GM23338 (cell line): Measurements from ENCODE around the gene NDRG2. TPM values are rescaled to one million over a fixed set of nuclear protein-coding genes. Genes with fewer than 3 reads are reported as not detected.

Source experiments
- ATAC-seq: fragments of 200-7000 bp; cut with Tn5 transposase; 3 replicates; pipeline ENCODE4 v1.9.1; 2020
- DNase-seq: peaks from one replicate; pipeline ENCODE4 v3.0.0-alpha.2; 2015; ENCODE audit warnings: low spot score
- H2AFZ ChIP-seq: fragments of 200-600 bp; sonication (generic); 2 replicates; pipeline ENCODE4 v1.8.0; 2016; ENCODE audit warnings: antibody characterized with exemption, mild to moderate bottlenecking, moderate library complexity
- H3F3A ChIP-seq: fragments of 200-600 bp; sonication (generic); replicated peaks from 2 replicates; pipeline ENCODE4 v1.8.0; 2017; ENCODE audit warnings: antibody characterized with exemption, mixed run types, low read depth
- H3K27ac ChIP-seq: fragments of 200-600 bp; sonication (generic); 2 replicates; pipeline ENCODE4 v1.6.1; 2016; ENCODE audit warnings: low read depth
- H3K27me3 ChIP-seq: fragments of 200-600 bp; sonication (generic); 2 replicates; pipeline ENCODE4 v1.8.0; 2016; ENCODE audit warnings: mild to moderate bottlenecking, mixed run types, moderate library complexity; ENCODE audit not compliant: insufficient read depth
- H3K36me3 ChIP-seq: fragments of 200-600 bp; sonication (generic); 2 replicates; pipeline ENCODE4 v1.8.0; 2016; ENCODE audit warnings: mild to moderate bottlenecking; ENCODE audit not compliant: insufficient read depth
- H3K4me1 ChIP-seq: fragments of 200-600 bp; sonication (generic); 2 replicates; pipeline ENCODE4 v1.8.0; 2016; ENCODE audit warnings: mild to moderate bottlenecking, moderate library complexity; ENCODE audit not compliant: insufficient read depth
- H3K4me2 ChIP-seq: fragments of 200-600 bp; sonication (generic); 2 replicates; pipeline ENCODE4 v1.7.1; 2017; ENCODE audit warnings: mixed run types
- H3K4me3 ChIP-seq: fragments of 200-600 bp; sonication (generic); 2 replicates; pipeline ENCODE4 v1.6.1; 2016; ENCODE audit warnings: mixed run types
- H3K79me2 ChIP-seq: fragments of 200-600 bp; sonication (generic); replicated peaks from 2 replicates; pipeline ENCODE4 v1.8.0; 2017; ENCODE audit warnings: mild to moderate bottlenecking; ENCODE audit not compliant: insufficient read depth
- H3K9me2 ChIP-seq: fragments of 200-600 bp; sonication (generic); 2 replicates; pipeline ENCODE4 v1.8.0; 2017; ENCODE audit not compliant: insufficient read depth
- H4K20me1 ChIP-seq: fragments of 200-600 bp; sonication (generic); replicated peaks from 2 replicates; pipeline ENCODE4 v1.8.0; 2017; ENCODE audit warnings: mild to moderate bottlenecking; ENCODE audit not compliant: insufficient read depth
- H3K27ac Mint-ChIP-seq: 2 replicates; pipeline ENCODE4 v1.8.0; 2020; ENCODE audit warnings: inconsistent platforms, mild to moderate bottlenecking, moderate library complexity, mixed read lengths
- H3K27me3 Mint-ChIP-seq: 3 replicates; pipeline ENCODE4 v1.8.0; 2022; ENCODE audit warnings: low read depth, mild to moderate bottlenecking, moderate library complexity, mixed read lengths, inconsistent platforms; ENCODE audit not compliant: insufficient read depth, poor library complexity
- H3K36me3 Mint-ChIP-seq: 3 replicates; pipeline ENCODE4 v1.8.0; 2021; ENCODE audit warnings: low read depth, mild to moderate bottlenecking, inconsistent platforms, moderate library complexity, mixed read lengths
- H3K4me1 Mint-ChIP-seq: 3 replicates; pipeline ENCODE4 v1.8.0; 2020; ENCODE audit warnings: mild to moderate bottlenecking, inconsistent platforms, mixed read lengths
- H3K4me3 Mint-ChIP-seq: 3 replicates; pipeline ENCODE4 v1.8.0; 2021; ENCODE audit warnings: moderate library complexity, mild to moderate bottlenecking, inconsistent platforms, mixed read lengths
- H3K9me3 Mint-ChIP-seq: 3 replicates; pipeline ENCODE4 v1.8.0; 2020; ENCODE audit warnings: moderate library complexity, mild to moderate bottlenecking, inconsistent platforms, mixed read lengths
- CREB1 ChIP-seq: fragments of 250-450 bp; sonication (Bioruptor Pico); IDR thresholded peaks from 2 replicates; pipeline ENCODE4 v1.5.0; 2020; ENCODE audit warnings: low read depth, mild to moderate bottlenecking, moderate library complexity
- CTCF ChIP-seq, 2 experiments: fragments of 200-600 bp in 1 of 2; sonication (generic) in 1 of 2; conservative IDR thresholded peaks; 2 replicates each; pipeline versions ENCODE4 v1.5.1 to v1.6.1; 2016 to 2017; ENCODE audit warnings: antibody characterized with exemption in 2 of 2, low read depth in 2 of 2, mild to moderate bottlenecking in 2 of 2, moderate library complexity in 1 of 2
- ETS1 ChIP-seq: IDR thresholded peaks from 2 replicates; pipeline ENCODE4 v1.6.1; 2016; ENCODE audit warnings: antibody characterized with exemption
- EZH2 ChIP-seq: fragments of 200-600 bp; sonication (generic); IDR thresholded peaks from one replicate; pipeline ENCODE4 v1.8.0; 2017; ENCODE audit warnings: antibody characterized with exemption, mild to moderate bottlenecking, low read depth; ENCODE audit not compliant: unreplicated experiment
- EZH2phosphoT487 ChIP-seq: fragments of 200-600 bp; sonication (generic); IDR thresholded peaks from one replicate; pipeline ENCODE4 v1.8.1; 2018; ENCODE audit warnings: antibody characterized with exemption; ENCODE audit not compliant: unreplicated experiment
- JUNB ChIP-seq: IDR thresholded peaks from one replicate; pipeline ENCODE4 v1.6.1; 2016; ENCODE audit warnings: antibody characterized with exemption; ENCODE audit not compliant: unreplicated experiment
- NANOG ChIP-seq: IDR thresholded peaks from 2 replicates; pipeline ENCODE4 v1.6.1; 2016; ENCODE audit warnings: antibody characterized with exemption, borderline replicate concordance
- POLR2AphosphoS5 ChIP-seq: IDR thresholded peaks from 2 replicates; pipeline ENCODE4 v1.6.1; 2016; ENCODE audit warnings: antibody characterized with exemption, low read depth
- REST ChIP-seq: IDR thresholded peaks from one replicate; pipeline ENCODE4 v1.6.1; 2018; ENCODE audit warnings: antibody characterized with exemption; ENCODE audit not compliant: unreplicated experiment
- STAT1 ChIP-seq: IDR thresholded peaks from one replicate; pipeline ENCODE4 v1.6.1; 2016; ENCODE audit warnings: antibody characterized with exemption; ENCODE audit not compliant: unreplicated experiment
- ZNF114 ChIP-seq: fragments of 250-450 bp; sonication (Bioruptor Pico); IDR thresholded peaks from 2 replicates; pipeline ENCODE4 v1.5.0; 2020; ENCODE audit warnings: mild to moderate bottlenecking, moderate library complexity
- ZNF331 ChIP-seq: fragments of 250-450 bp; sonication (Bioruptor Pico); IDR thresholded peaks from 2 replicates; pipeline ENCODE4 v1.5.0; 2020; ENCODE audit warnings: low read depth, mild to moderate bottlenecking, moderate library complexity
- ZNF462 ChIP-seq: fragments of 250-450 bp; sonication (Bioruptor Pico); IDR thresholded peaks from 2 replicates; pipeline ENCODE4 v1.5.0; 2020; ENCODE audit warnings: mild to moderate bottlenecking, moderate library complexity
- polyA plus RNA-seq: library from polyadenylated mRNA; unstranded; fragments of >200 nt; fragmentation: Nextera tagmentation; extraction: Ambion mirVana; gene quantifications from 2 replicates; pipeline ENCODE4 v1.2.1, GENCODE V29; 2016
- total RNA-seq: library from RNA; depleted of rRNA; stranded (reverse); fragments of >200 nt; shearing (Covaris generic); gene quantifications from 2 replicates; pipeline ENCODE4 v1.2.3, GENCODE V29; 2014

The NDRG2 gene
- total and polyA plus RNA-seq, 2 experiments from 2014 or later: 8.8 to 20.6 TPM

GRCh38 chr14:21001218-21001617, 23.6 kb downstream of the NDRG2 start:
- H3K36me3 ChIP-seq: peaks cover 4% of the 10 kb centered on the region
- Mint-ChIP-seq H3K27ac (no peak overlapping the region), H3K27me3 (peaks cover 2% of the 10 kb centered on the region), H3K4me3 (no peak overlapping the region), H3K4me1 (peaks cover 23% of the 10 kb centered on the region), H3K36me3 (peaks cover 4% of the 10 kb centered on the region), H3K9me3 (no peaks in the 10 kb centered on the region)
- no peak overlapping the region for H3K4me2 ChIP-seq
- H3K4me1 ChIP-seq: peaks cover 6% of the 10 kb centered on the region
- TF ChIP-seq EZH2 (no peak), ZNF114 (CRISPR knock-in tag) (no peak), ZNF462 (CRISPR knock-in tag) (no peak), NANOG (no peak), JUNB (no peak), POLR2AphosphoS5 (no peak), CREB1 (CRISPR knock-in tag) (no peak), CTCF (conservative IDR thresholded peaks at IDR 0.05; ENCODE audit: low read depth in 2 of 2) (no peak), STAT1 (no peak), ZNF331 (CRISPR knock-in tag) (no peak), REST (no peak), EZH2phosphoT487 (no peak), ETS1 (no peak)
- no peaks in the 10 kb centered on the region for H3K9me2 ChIP-seq
- no peaks in the 10 kb centered on the region for H3K79me2 ChIP-seq
- 0 out of 2 replicates have a peak, but pooled peaks cover 4% of the 10 kb centered on the region for H3F3A ChIP-seq
- H3K27ac ChIP-seq: no peak overlapping the region
- H2AFZ ChIP-seq: 0 out of 2 replicates have a peak overlapping the region, but pooled peaks have one; percentile 63
- no peaks in the 10 kb centered on the region for H3K27me3 ChIP-seq
- peak; percentile 62 for ATAC-seq
- H3K4me3 ChIP-seq: no peak overlapping the region
- H4K20me1 ChIP-seq: no peaks in the 10 kb centered on the region
- peak; percentile 43 for DNase-seq
